Endothelial cell of umbilical vein (primary cell): Measurements from ENCODE around the gene MTFR1L. TPM values are rescaled to one million over a fixed set of nuclear protein-coding genes. Genes with fewer than 3 reads are reported as not detected.

Source experiments
- BruUV-seq: library from RNA; stranded (reverse); fragments of 400-500 nt; replicated peaks from 2 replicates; lab custom pipeline; 2021; lab: Mats Ljungman, UMichigan
- CTCF ChIA-PET: fragments of 300-600, 350-600 bp; sonication (Branson Sonifier 250); formaldehyde crosslinking; loops from one replicate; lab custom pipeline; 2021; ENCODE audit warnings: antibody characterized with exemption, inconsistent platforms; lab: Charles Lee
- POLR2A ChIA-PET: fragments of 300-600, 350-600 bp; sonication (Branson Sonifier 250); formaldehyde crosslinking; loops from one replicate; lab custom pipeline; 2021; ENCODE audit warnings: antibody characterized with exemption, inconsistent platforms; lab: Charles Lee
- DNase-seq: peaks from one replicate; pipeline ENCODE4 v3.0.0-alpha.2; 2011; ENCODE audit warnings: low read depth, low spot score
- FAIRE-seq: peaks from 2 replicates; lab custom pipeline; 2011; peaks lifted over from hg19 to GRCh38; lab: Jason Lieb, UNC
- H2AFZ ChIP-seq: 2 replicates; pipeline ENCODE4 v1.6.0; 2012; ENCODE audit warnings: low read depth, low read length, control low read depth, inconsistent platforms
- H3K27ac ChIP-seq: 2 replicates; pipeline ENCODE4 v1.5.1; 2011; ENCODE audit warnings: low read depth, mild to moderate bottlenecking, control low read depth, low read length, moderate library complexity; ENCODE audit not compliant: insufficient read depth
- H3K27me3 ChIP-seq, 2 experiments: 2 replicates each; pipeline versions ENCODE4 v1.6.0 to v1.6.1; 2011; ENCODE audit warnings: low read length in 2 of 2, mixed read lengths in 1 of 2; ENCODE audit not compliant: control insufficient read depth in 2 of 2, insufficient read depth in 2 of 2
- H3K36me3 ChIP-seq, 2 experiments: 2 replicates in 1 of 2; 3 replicates in 1 of 2; pipeline ENCODE4 v1.5.1; 2011; ENCODE audit warnings: low read length in 2 of 2, mild to moderate bottlenecking in 1 of 2, moderate library complexity in 1 of 2; ENCODE audit not compliant: control insufficient read depth in 2 of 2, insufficient read depth in 2 of 2; ENCODE audit errors: extremely low read depth in 1 of 2
- H3K4me1 ChIP-seq: 3 replicates; pipeline ENCODE4 v1.5.1; 2011; ENCODE audit warnings: mild to moderate bottlenecking, low read length; ENCODE audit not compliant: control insufficient read depth, insufficient read depth; ENCODE audit errors: extremely low read depth
- H3K4me2 ChIP-seq: 2 replicates; pipeline ENCODE4 v1.6.1; 2011; ENCODE audit warnings: low read length, control low read depth, mixed read lengths; ENCODE audit not compliant: insufficient read depth
- H3K4me3 ChIP-seq, 3 experiments: fragments of 200-600 bp in 1 of 3; sonication (generic), shearing (Covaris generic) in 1 of 3; replicated peaks in 1 of 3; 2 replicates each; pipeline ENCODE4 v1.5.1; 2011 to 2016; ENCODE audit warnings: control low read depth in 3 of 3, low read length in 3 of 3, mild to moderate bottlenecking in 2 of 3, inconsistent platforms in 1 of 3, low read depth in 1 of 3, moderate library complexity in 1 of 3; ENCODE audit not compliant: insufficient read depth in 1 of 3
- H3K79me2 ChIP-seq: 2 replicates; pipeline ENCODE4 v1.6.0; 2012; ENCODE audit warnings: low read length, inconsistent platforms; ENCODE audit not compliant: control insufficient read depth, insufficient read depth
- H3K9ac ChIP-seq: replicated peaks from 2 replicates; pipeline ENCODE3; 2011; ENCODE audit warnings: low read length, control low read depth; ENCODE audit not compliant: insufficient read depth; ENCODE audit errors: extremely low read depth
- H3K9me1 ChIP-seq: replicated peaks from 3 replicates; pipeline ENCODE4 v1.6.0; 2011; ENCODE audit warnings: mild to moderate bottlenecking, low read length; ENCODE audit not compliant: control insufficient read depth, insufficient read depth; ENCODE audit errors: extremely low read depth
- H3K9me3 ChIP-seq: replicated peaks from 2 replicates; pipeline ENCODE4 v1.5.1; 2012; ENCODE audit warnings: low read length, inconsistent platforms; ENCODE audit not compliant: control insufficient read depth, insufficient read depth
- H4K20me1 ChIP-seq: replicated peaks from 2 replicates; pipeline ENCODE3; 2011; ENCODE audit warnings: mild to moderate bottlenecking, low read length; ENCODE audit not compliant: control insufficient read depth, insufficient read depth; ENCODE audit errors: extremely low read depth
- CTCF ChIP-seq, 2 donors: IDR thresholded peaks; 1 replicate in 1 of 2; 2 replicates in 1 of 2; pipeline ENCODE4 v1.5.1; 2011; ENCODE audit warnings: low read length in 2 of 2, mild to moderate bottlenecking in 2 of 2, moderate library complexity in 2 of 2, control low read depth in 1 of 2, inconsistent platforms in 1 of 2, low read depth in 1 of 2; ENCODE audit not compliant: insufficient read depth in 1 of 2; ENCODE audit errors: extremely low read depth in 1 of 2
- EZH2 ChIP-seq: IDR thresholded peaks from 2 replicates; pipeline ENCODE4 v1.6.1; 2012; ENCODE audit warnings: borderline replicate concordance, low read depth, mild to moderate bottlenecking, moderate library complexity, low read length, inconsistent platforms; ENCODE audit not compliant: severe bottlenecking
- GATA2 ChIP-seq: IDR thresholded peaks from 2 replicates; pipeline ENCODE4 v1.7.0; 2011; ENCODE audit warnings: low read depth, mild to moderate bottlenecking, moderate library complexity, mixed read lengths, low read length; ENCODE audit not compliant: insufficient read length, insufficient read depth
- POLR2A ChIP-seq: IDR thresholded peaks from 2 replicates; pipeline ENCODE4 v1.6.1; 2012; ENCODE audit warnings: low read depth, mild to moderate bottlenecking, control low read depth, low read length
- POLR2AphosphoS5 ChIP-seq: IDR thresholded peaks from 2 replicates; pipeline ENCODE4 v1.6.1; 2012; ENCODE audit warnings: low read depth, mild to moderate bottlenecking, control low read depth, low read length, moderate library complexity; ENCODE audit not compliant: insufficient read depth
- dilution Hi-C: fragments of 300-500 bp; cut with MboI; formaldehyde crosslinking; loops from one replicate; pipeline ENCODE4 v1.15.0; 2019; ENCODE audit warnings: low sequenced_read_pairs; ENCODE audit not compliant: extremely low pct_ligation_motif_present
- intact Hi-C: fragments of 100-400 bp; cut with micrococcal nuclease; formaldehyde crosslinking; loops from one replicate; pipeline ENCODE4 v1.10.0; 2022
- polyA plus RNA-seq, 4 experiments: library from polyadenylated mRNA; depleted of rRNA in 3 of 4; stranded (reverse) in 3 of 4; unstranded in 1 of 4; fragments of >200 nt; gene quantifications; 2 replicates each; pipeline versions ENCODE4 v1.2.1 to v1.2.3, GENCODE V29; 2011 to 2012; ENCODE audit warnings: missing spikeins in 1 of 4
- total RNA-seq: library from RNA; stranded (reverse); gene quantifications from 2 replicates; pipeline ENCODE4 v1.2.3, GENCODE V29; 2021

Gene MTFR1L
- total and polyA plus RNA-seq, 2 donors (not counting 3 experiments of a cell fraction or from before 2014, with no cell fraction given), result 34.8 to 45.5 TPM

- POLR2A ChIA-PET, result interaction anchor here (0.6 kb wide), 1 partner anchor 23 kb away, joined by 4 read pairs; no protein-coding TSS in a partner anchor
- no peaks in the 10 kb centered on the region for H3K9me3 ChIP-seq
- H2AFZ ChIP-seq, result peak overlapping the region; percentile 81
- peak; percentile 66 for FAIRE-seq
- TF ChIP-seq POLR2AphosphoS5, result peak; percentile 4
- TF ChIP-seq GATA2, result no peak
- no peaks in the 10 kb centered on the region for H3K27me3 ChIP-seq
- H4K20me1 ChIP-seq, result no peaks in the 10 kb centered on the region
- H3K9ac ChIP-seq, result peak overlapping the region; percentile 82
- peak overlapping the region; percentile 38 for H3K4me2 ChIP-seq
- H3K27ac ChIP-seq, result peak overlapping the region; percentile 47
- peaks cover 9% of the 10 kb centered on the region for H3K79me2 ChIP-seq
- CTCF ChIA-PET, result interaction anchor here (0.8 to 1.5 kb wide), 7 partner anchors 10 to 336 kb away, joined by 3 to 8 read pairs (median 3); partner anchors contain the start of gene PAFAH2
- no peaks in the 10 kb centered on the region for H3K9me1 ChIP-seq
- H3K36me3 ChIP-seq, result peaks cover 0 to 12% of the 10 kb centered on the region in 2 experiments
- peak overlapping the region; percentile 74 to 80 (median 77) for H3K4me3 ChIP-seq
- DNase-seq, result peak; percentile 51
- peaks cover 14% of the 10 kb centered on the region for H3K4me1 ChIP-seq
- intact Hi-C loops (loop anchor here (1.0 kb wide), 2 partner anchors 39 to 178 kb away; partner anchors contain the start of genes AUNIP and PAFAH2), dilution Hi-C loops (no loop called here)
- BruUV-seq, result no TSS peak
These were observed 725 bp downstream of the MTFR1L start for GRCh38 chr1:25820247-25821111.

- POLR2A ChIA-PET, result no interaction called here
These were observed 1.3 kb downstream of the MTFR1L start for GRCh38 chr1:25821112-25821476.

More at GRCh38 chr1:25821112-25821476, 1.3 kb downstream of the MTFR1L start:
- dilution Hi-C loops (no loop called here), intact Hi-C loops (no loop called here)
- Histone ChIP-seq H3K36me3 (peaks cover 0 to 6% of the 10 kb centered on the region in 2 experiments), H4K20me1 (no peaks in the 10 kb centered on the region), H3K79me2 (peaks cover 9% of the 10 kb centered on the region), H3K9ac (peak overlapping the region; percentile 82), H3K4me2 (peak overlapping the region; percentile 38), H2AFZ (no peak overlapping the region), H3K4me3 (peak overlapping the region in 2 of 3 experiments; percentile 74 to 77), H3K4me1 (peaks cover 14% of the 10 kb centered on the region), H3K27me3 (no peaks in the 10 kb centered on the region), H3K27ac (no peak overlapping the region), H3K9me1 (no peaks in the 10 kb centered on the region), H3K9me3 (no peaks in the 10 kb centered on the region)
- CTCF ChIA-PET, result no interaction called here
- no TSS peak for BruUV-seq
- TF ChIP-seq CTCF (IDR thresholded peaks at IDR 0.05; ENCODE audit: extremely low read depth in 1 of 2, insufficient read depth in 1 of 2, low read depth in 1 of 2, low read length in 2 of 2) (no peak), EZH2 (no peak), POLR2A (no peak), GATA2 (no peak)
- FAIRE-seq, result no peak
- no peak for DNase-seq
